Epithelial cell of proximal tubule (primary cell): ENCODE results near the gene ROPN1L. TPM values are rescaled to one million over a fixed set of nuclear protein-coding genes. Genes with fewer than 3 reads are reported as not detected.

Experiments
- DNase-seq: peaks from one replicate; pipeline ENCODE4 v3.0.0-alpha.2; 2011; ENCODE audit warnings: low read depth
- H3K4me3 ChIP-seq: 2 replicates; pipeline ENCODE4 v1.5.1; 2011; ENCODE audit warnings: low read depth, mild to moderate bottlenecking, low read length
- CTCF ChIP-seq: conservative IDR thresholded peaks from 2 replicates; pipeline ENCODE4 v1.5.1; 2012; ENCODE audit warnings: low read depth, mild to moderate bottlenecking, low read length
- total RNA-seq: library from RNA; depleted of rRNA; stranded (reverse); fragments of >200 nt; gene quantifications from 2 replicates; pipeline ENCODE4 v1.2.3, GENCODE V29; 2015

ROPN1L gene
- total RNA-seq, 1 donor from 2014 or later, result not detected

- no peak for TF ChIP-seq CTCF
- DNase-seq, result no peak
- H3K4me3 ChIP-seq, result no peak overlapping the region
Measured at GRCh38 chr5:10451137-10451824, 9.6 kb downstream of the ROPN1L start.

GRCh38 chr5:10452768-10453331 is 11.2 kb downstream of the ROPN1L start:
- no peak for DNase-seq
- no peak overlapping the region for H3K4me3 ChIP-seq
- TF ChIP-seq CTCF, result peak; percentile 81

GRCh38 chr5:10453545-10453944 is 11.9 kb downstream of the ROPN1L start:
- DNase-seq, result no peak
- TF ChIP-seq CTCF, result no peak
- no peak overlapping the region for H3K4me3 ChIP-seq

- DNase-seq, result no peak
- TF ChIP-seq CTCF, result no peak
- no peak overlapping the region for H3K4me3 ChIP-seq
Measured at GRCh38 chr5:10454591-10455276, 13.1 kb downstream of the ROPN1L start.

- DNase-seq, result no peak
- no peak overlapping the region for H3K4me3 ChIP-seq
- TF ChIP-seq CTCF, result no peak
Measured at GRCh38 chr5:10455277-10455670, 13.6 kb downstream of the ROPN1L start.

- no peak overlapping the region for H3K4me3 ChIP-seq
- DNase-seq, result no peak
- no peak for TF ChIP-seq CTCF
Measured at GRCh38 chr5:10456583-10457420, 15.1 kb downstream of the ROPN1L start.
